H1 (cell line): Measurements from ENCODE around the gene TRABD2A. TPM values are rescaled to one million over a fixed set of nuclear protein-coding genes. Genes with fewer than 3 reads are reported as not detected.

ENCODE experiments used
- CBX8 ChIP-seq: fragments of 300-800, 300-1000 bp; sonication (generic); IDR thresholded peaks from 2 replicates; pipeline ENCODE4 v1.7.1; 2016; ENCODE audit warnings: low read depth, low read length, borderline replicate concordance
- JUN ChIP-seq: IDR thresholded peaks from 2 replicates; pipeline ENCODE4 v1.6.1; 2011; ENCODE audit warnings: low read depth, mild to moderate bottlenecking, improper control_type of control experiment, low read length
- KDM4A ChIP-seq: IDR thresholded peaks from one replicate; pipeline ENCODE4 v1.7.1; 2012; ENCODE audit warnings: low read depth, mild to moderate bottlenecking, moderate library complexity, low read length, inconsistent platforms; ENCODE audit not compliant: severe bottlenecking
- YY1 ChIP-seq: IDR thresholded peaks from 2 replicates; pipeline ENCODE4 v1.6.1; 2011; ENCODE audit warnings: low read depth, mild to moderate bottlenecking, low read length
- polyA plus RNA-seq, 7 experiments: library from polyadenylated mRNA; depleted of rRNA in 3 of 7; stranded (reverse) in 5 of 7; unstranded in 2 of 7; fragments of >200 nt in 5 of 7; fragments of 200-250 nt in 2 of 7; gene quantifications; 1 replicate in 5 of 7; 2 replicates in 1 of 7; 4 replicates in 1 of 7; pipeline versions ENCODE4 v1.2.1 to v1.2.3, GENCODE V29; 2011 to 2013; ENCODE audit warnings: missing spikeins in 2 of 7, mixed read lengths in 2 of 7
- total RNA-seq: library from RNA; stranded (reverse); fragmentation: NEBNext Ultra II Directional; extraction: Animal tissue kit (Norgen Biotek cat#: 25700); gene quantifications from 2 replicates; pipeline ENCODE4 v1.2.1, GENCODE V29; 2021

Gene TRABD2A
- total and polyA plus RNA-seq, 2 of the 8 experiments (the other 6 are each of a cell fraction or from before 2014, with no cell fraction given), result 17.3 to 18.6 TPM

GRCh38 chr2:84881581-84882413, 913 bp upstream of the TRABD2A start (continued):
- TF ChIP-seq CBX8, result no peak
- no peak for TF ChIP-seq JUN
- no peak for TF ChIP-seq KDM4A
- TF ChIP-seq YY1, result no peak
- TF ChIP-seq, all 59 proteins: peak for 11
